Neural progenitor cell (in vitro differentiated cells): ENCODE data around the gene SLC34A1.

ENCODE experiments used
- EZH2 ChIP-seq: fragments of 200-600 bp; sonication (generic); IDR thresholded peaks from 2 replicates; pipeline ENCODE4 v1.6.1; 2017; ENCODE audit warnings: antibody characterized with exemption, mild to moderate bottlenecking, moderate library complexity
- TF ChIP-seq, protein P1 (sequence below): fragments of 200-600 bp; sonication (generic); IDR thresholded peaks from 2 replicates; pipeline ENCODE4 v1.5.1; 2017; ENCODE audit warnings: antibody characterized with exemption, mild to moderate bottlenecking

DNA sequence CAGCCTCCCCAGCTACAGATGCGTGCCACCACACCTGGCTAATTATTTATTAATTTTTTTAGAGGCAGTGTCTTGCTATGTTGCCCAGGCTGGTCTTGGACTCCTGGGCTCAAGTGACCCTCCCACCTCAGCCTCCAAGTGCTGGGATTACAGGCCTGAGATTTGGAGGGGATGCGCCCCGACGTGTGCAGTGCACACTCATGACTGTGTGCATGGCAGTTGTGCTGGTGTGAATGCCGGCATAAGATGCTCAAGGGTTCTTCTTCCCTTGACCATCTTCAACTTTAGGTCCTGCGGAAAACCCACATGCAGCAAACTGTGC, 3.5 kb upstream of the SLC34A1 start:
- TF ChIP-seq, protein P1, sequence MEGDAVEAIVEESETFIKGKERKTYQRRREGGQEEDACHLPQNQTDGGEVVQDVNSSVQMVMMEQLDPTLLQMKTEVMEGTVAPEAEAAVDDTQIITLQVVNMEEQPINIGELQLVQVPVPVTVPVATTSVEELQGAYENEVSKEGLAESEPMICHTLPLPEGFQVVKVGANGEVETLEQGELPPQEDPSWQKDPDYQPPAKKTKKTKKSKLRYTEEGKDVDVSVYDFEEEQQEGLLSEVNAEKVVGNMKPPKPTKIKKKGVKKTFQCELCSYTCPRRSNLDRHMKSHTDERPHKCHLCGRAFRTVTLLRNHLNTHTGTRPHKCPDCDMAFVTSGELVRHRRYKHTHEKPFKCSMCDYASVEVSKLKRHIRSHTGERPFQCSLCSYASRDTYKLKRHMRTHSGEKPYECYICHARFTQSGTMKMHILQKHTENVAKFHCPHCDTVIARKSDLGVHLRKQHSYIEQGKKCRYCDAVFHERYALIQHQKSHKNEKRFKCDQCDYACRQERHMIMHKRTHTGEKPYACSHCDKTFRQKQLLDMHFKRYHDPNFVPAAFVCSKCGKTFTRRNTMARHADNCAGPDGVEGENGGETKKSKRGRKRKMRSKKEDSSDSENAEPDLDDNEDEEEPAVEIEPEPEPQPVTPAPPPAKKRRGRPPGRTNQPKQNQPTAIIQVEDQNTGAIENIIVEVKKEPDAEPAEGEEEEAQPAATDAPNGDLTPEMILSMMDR: no peak
- TF ChIP-seq EZH2: no peak
